ENCODE data around the gene TACR2.

Gene TACR2

GRCh38 chr10:69421611-69422308 is 5.0 kb upstream of the TACR2 start:
- in situ Hi-C loops (cut with MboI; ENCODE audit: low sequenced_read_pairs): no loop called here

DNA sequence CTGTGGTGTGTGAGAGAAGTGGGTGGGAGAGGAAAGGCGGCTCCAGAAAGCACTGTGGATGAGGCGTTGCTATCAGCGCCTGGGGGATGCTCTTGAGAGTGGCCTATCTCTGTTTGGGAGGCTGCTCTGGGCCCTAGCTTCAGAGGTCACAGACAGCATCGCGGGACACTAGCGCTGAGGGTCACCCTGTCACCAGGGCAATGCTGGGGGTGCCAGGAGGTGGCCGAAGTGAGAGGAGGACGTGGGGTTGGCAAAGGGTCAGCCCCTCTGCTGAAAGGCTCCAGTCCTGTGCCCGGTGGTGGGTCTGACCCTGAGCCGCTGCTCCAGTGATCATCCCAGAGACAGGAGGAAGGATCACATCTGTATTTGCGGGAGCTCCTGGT is 3.0 kb upstream of the TACR2 start:
- in situ Hi-C loops (cut with MboI; ENCODE audit: low sequenced_read_pairs): loop anchor here (10.0 kb wide), 1 partner anchor 85 kb away; no protein-coding TSS in a partner anchor

DNA sequence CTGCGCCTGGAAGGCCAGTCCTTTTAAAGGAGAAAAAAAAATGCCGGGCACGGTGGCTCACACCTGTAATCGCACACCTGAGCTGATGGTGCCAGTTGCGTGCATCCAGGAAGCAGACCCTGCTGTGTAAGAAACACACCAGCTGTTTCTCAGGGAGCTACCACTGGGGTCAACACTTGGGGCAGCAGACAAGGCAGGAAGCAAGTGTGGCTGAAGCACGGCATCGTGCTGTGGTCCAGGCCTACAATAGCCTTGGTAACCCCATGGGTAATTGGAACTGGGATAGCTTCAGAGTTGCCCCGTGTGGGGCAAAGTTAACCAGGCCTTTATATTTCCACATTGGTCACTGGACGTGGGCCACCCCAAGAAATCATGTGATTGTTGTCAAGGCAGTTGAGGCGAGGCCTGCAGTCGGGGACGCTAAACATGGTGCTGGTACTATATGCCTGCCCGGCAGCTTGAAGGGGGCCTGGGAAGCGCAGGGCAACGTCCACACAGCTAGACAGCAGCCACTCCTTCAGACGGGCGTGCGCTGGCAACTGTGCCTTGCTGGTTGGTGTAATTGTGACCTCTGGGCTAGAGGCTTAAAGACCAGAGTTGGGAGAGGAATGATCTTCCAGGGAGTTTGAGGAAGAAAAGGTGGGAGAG is 2.5 kb upstream of the TACR2 start:
- in situ Hi-C loops (cut with MboI; ENCODE audit: low sequenced_read_pairs): loop anchor here (10.0 kb wide), 1 partner anchor 86 kb away; no protein-coding TSS in a partner anchor

DNA sequence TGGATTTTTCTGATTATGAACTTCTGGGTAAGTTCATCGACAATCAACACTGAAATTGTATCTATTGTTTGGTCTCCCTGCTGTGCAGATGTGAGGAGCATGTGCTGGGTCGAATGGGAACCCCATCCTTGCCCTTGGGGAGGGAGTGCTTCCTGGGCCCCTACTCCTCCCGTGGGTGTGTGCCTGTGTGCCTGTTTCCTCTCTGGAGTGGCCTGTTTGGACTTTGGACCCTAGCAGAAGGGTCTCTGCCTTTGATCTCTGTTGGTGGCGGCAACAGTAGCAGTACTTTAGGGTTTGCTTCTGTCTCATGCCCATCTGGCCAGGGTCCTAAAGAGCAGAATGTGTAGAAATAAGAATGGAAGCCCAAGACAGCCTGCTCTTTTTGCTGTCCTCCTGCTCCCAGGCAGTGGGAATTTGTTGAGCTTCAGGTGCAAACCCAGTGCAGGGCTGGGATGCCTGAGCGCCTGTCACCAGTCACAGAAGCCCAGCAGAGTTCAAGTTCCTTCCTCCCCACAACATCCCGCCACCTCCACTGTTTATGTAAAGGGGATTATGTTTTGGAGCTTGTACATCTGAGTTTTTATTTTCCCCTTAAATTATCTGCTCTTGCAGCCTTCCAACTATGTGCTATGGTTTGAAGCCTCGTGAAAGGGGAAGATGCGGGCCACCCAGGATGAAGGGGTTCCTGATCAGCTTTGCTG is 1.5 kb upstream of the TACR2 start:
- in situ Hi-C loops (cut with MboI; ENCODE audit: low sequenced_read_pairs): loop anchor here (10.0 kb wide), 1 partner anchor 87 kb away; no protein-coding TSS in a partner anchor

DNA sequence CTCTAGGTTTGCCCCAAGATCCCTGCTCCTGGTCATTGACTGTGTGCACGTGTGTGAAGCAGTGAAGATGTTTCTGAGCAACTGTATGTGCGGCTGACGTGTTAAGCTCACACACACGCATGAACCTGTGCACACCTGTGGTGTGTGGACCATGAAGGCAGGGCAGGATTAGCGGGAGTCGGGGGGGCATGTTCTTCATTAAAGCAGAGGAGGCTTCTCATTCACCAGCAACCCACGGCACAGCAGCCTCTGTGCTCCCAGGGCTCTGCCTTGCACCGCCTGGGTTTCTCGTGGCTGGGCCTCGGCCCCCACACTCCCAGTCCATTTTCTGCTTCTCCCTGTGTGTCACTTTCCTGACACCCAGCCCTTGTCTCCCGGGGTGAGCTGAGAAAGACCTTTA is 824 bp upstream of the TACR2 start:
- in situ Hi-C loops (cut with MboI; ENCODE audit: low sequenced_read_pairs): loop anchor here (10.0 kb wide), 1 partner anchor 87 kb away; no protein-coding TSS in a partner anchor

- in situ Hi-C loops (cut with MboI; ENCODE audit: low sequenced_read_pairs): loop anchor here (10.0 kb wide), 1 partner anchor 89 kb away; no protein-coding TSS in a partner anchor
These were observed 767 bp downstream of the TACR2 start for GRCh38 chr10:69415951-69416350.

GRCh38 chr10:69415049-69415448 is 1.7 kb downstream of the TACR2 start:
- in situ Hi-C loops (cut with MboI; ENCODE audit: low sequenced_read_pairs): loop anchor here (10.0 kb wide), 1 partner anchor 90 kb away; no protein-coding TSS in a partner anchor

GRCh38 chr10:69414036-69415018 is 2.4 kb downstream of the TACR2 start:
- in situ Hi-C loops (cut with MboI; ENCODE audit: low sequenced_read_pairs): loop anchor here (10.0 kb wide), 1 partner anchor 90 kb away; no protein-coding TSS in a partner anchor

- in situ Hi-C loops (cut with MboI; ENCODE audit: low sequenced_read_pairs): loop anchor here (10.0 kb wide), 1 partner anchor 91 kb away; no protein-coding TSS in a partner anchor
These were observed 3.4 kb downstream of the TACR2 start for GRCh38 chr10:69413221-69413865.

- in situ Hi-C loops (cut with MboI; ENCODE audit: low sequenced_read_pairs): loop anchor here (10.0 kb wide), 1 partner anchor 92 kb away; no protein-coding TSS in a partner anchor
These were observed 4.4 kb downstream of the TACR2 start for GRCh38 chr10:69412232-69412790.

GRCh38 chr10:69411476-69411875 is 5.2 kb downstream of the TACR2 start:
- in situ Hi-C loops (cut with MboI; ENCODE audit: low sequenced_read_pairs): loop anchor here (10.0 kb wide), 1 partner anchor 93 kb away; no protein-coding TSS in a partner anchor

DNA sequence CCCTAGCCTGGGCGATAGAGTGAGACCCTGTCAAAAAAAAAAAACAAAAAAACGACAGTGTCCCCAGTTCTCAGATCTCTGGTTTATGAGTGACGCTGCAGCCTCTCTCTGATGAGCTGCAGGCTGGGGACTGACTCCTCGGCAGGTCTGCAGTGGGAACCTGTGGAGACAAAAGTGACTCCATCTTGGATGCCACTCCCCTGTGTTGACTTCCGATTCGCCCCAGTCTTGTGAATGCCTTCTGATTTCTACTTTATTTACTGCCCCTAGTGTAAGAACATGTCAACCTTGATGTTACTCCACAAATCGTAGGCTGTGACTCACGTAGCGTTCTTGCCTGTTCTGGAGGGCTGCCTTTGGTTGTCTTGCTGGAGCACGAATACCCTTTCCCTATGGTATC is 6.2 kb downstream of the TACR2 start:
- in situ Hi-C loops (cut with MboI; ENCODE audit: low sequenced_read_pairs): loop anchor here (10.0 kb wide), 1 partner anchor 94 kb away; no protein-coding TSS in a partner anchor

GRCh38 chr10:69409968-69410367 is 6.8 kb downstream of the TACR2 start:
- in situ Hi-C loops (cut with MboI; ENCODE audit: low sequenced_read_pairs): loop anchor here (10.0 kb wide), 2 partner anchors 95 to 175 kb away; no protein-coding TSS in a partner anchor

- in situ Hi-C loops (cut with MboI; ENCODE audit: low sequenced_read_pairs): loop anchor here (10.0 kb wide), 1 partner anchor 174 kb away; no protein-coding TSS in a partner anchor
These were observed 7.6 kb downstream of the TACR2 start for GRCh38 chr10:69409176-69409495.

GRCh38 chr10:69408318-69409175 is 8.2 kb downstream of the TACR2 start:
- in situ Hi-C loops (cut with MboI; ENCODE audit: low sequenced_read_pairs): loop anchor here (10.0 kb wide), 1 partner anchor 174 kb away; no protein-coding TSS in a partner anchor

DNA sequence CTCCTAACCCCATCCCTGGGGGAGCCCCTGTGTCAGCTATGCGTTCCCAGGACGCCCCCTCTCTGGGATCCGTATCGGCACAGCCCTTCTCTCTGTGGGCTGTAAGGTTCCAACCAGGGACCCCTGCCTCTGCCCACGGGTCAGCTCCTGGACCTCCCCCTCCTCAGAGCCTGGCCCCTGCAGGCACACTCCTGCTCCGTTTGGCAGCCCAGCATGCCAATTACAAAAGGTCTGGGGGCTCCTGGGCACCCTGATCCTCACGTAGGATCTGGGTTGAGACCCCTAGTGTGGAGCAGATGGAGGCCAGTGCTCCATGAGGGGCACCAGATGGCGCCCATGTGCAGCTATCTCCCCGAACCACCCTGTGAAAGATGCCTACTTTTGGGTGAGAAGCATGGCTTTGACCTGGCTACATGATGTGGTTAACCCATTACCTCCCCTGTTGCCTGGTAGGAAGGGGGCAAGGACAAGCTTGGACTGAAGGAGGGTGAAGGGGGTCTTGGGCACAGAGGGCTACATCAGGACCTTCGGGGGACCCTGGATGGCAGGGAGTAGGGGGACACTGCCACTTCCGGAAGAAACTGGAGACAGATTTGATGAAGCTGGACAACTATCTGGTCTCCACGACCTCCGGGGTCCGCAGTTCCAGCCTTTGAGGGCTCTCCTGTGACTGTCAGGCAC is 9.0 kb downstream of the TACR2 start:
- in situ Hi-C loops (cut with MboI; ENCODE audit: low sequenced_read_pairs): loop anchor here (10.0 kb wide), 1 partner anchor 173 kb away; no protein-coding TSS in a partner anchor

GRCh38 chr10:69406816-69407580 is 9.7 kb downstream of the TACR2 start:
- in situ Hi-C loops (cut with MboI; ENCODE audit: low sequenced_read_pairs): loop anchor here (10.0 kb wide), 1 partner anchor 172 kb away; no protein-coding TSS in a partner anchor
